ENCODE results near the gene ZNF543. TPM values are rescaled to one million over a fixed set of nuclear protein-coding genes. Genes with fewer than 3 reads are reported as not detected.

Gene ZNF543
- 6.5 and 7.1 TPM in 2 replicates for total RNA-seq (2014; rRNA removed)
- 1.3 TPM for polyA plus RNA-seq (2012)

GRCh38 chr19:57320180-57321084 lies at the start of gene ZNF543:
Gene ZNF543, plus strand, starts transcription at chr19:57320472. Its CDS starts 382 bp downstream, at chr19:57320854.
- DNase-seq (ENCODE audit: low read depth) = peak; percentile 95

GRCh38 chr19:57271280-57271679 lies 49.0 kb upstream of the ZNF543 start:
- DNase-seq (ENCODE audit: low read depth) = no peak

- no peak for DNase-seq (ENCODE audit: low read depth)
Measured at GRCh38 chr19:57273014-57273413, 47.3 kb upstream of the ZNF543 start.

- no peak for DNase-seq (ENCODE audit: low read depth)
Measured at GRCh38 chr19:57276430-57276829, 43.8 kb upstream of the ZNF543 start.

GRCh38 chr19:57278481-57278880 lies 41.8 kb upstream of the ZNF543 start:
- DNase-seq (ENCODE audit: low read depth) = peak; percentile 18

- peak; percentile 93 for DNase-seq (ENCODE audit: low read depth)
Measured at GRCh38 chr19:57279418-57280164, 40.7 kb upstream of the ZNF543 start.

GRCh38 chr19:57280165-57280961 lies 39.9 kb upstream of the ZNF543 start, which contains the start of gene ZNF460:
Gene ZNF460, plus strand, starts transcription at chr19:57280485. Its CDS starts 322 bp downstream, at chr19:57280807.
- DNase-seq (ENCODE audit: low read depth) = peak; percentile 97

- DNase-seq (ENCODE audit: low read depth) = no peak
Measured at GRCh38 chr19:57280962-57281400, 39.3 kb upstream of the ZNF543 start.

GRCh38 chr19:57282011-57282643 lies 38.1 kb upstream of the ZNF543 start:
- DNase-seq (ENCODE audit: low read depth) = no peak

GRCh38 chr19:57288373-57288772 lies 31.9 kb upstream of the ZNF543 start:
- no peak for DNase-seq (ENCODE audit: low read depth)

GRCh38 chr19:57290970-57291369 lies 29.3 kb upstream of the ZNF543 start:
- no peak for DNase-seq (ENCODE audit: low read depth)

GRCh38 chr19:57292547-57292946 lies 27.7 kb upstream of the ZNF543 start:
- no peak for DNase-seq (ENCODE audit: low read depth)

GRCh38 chr19:57293719-57294118 lies 26.6 kb upstream of the ZNF543 start:
- DNase-seq (ENCODE audit: low read depth) = no peak

- DNase-seq (ENCODE audit: low read depth) = peak; percentile 99
Measured at GRCh38 chr19:57302020-57302465, 18.2 kb upstream of the ZNF543 start.

GRCh38 chr19:57302727-57303401 lies 17.4 kb upstream of the ZNF543 start:
- DNase-seq (ENCODE audit: low read depth) = no peak

GRCh38 chr19:57305056-57305455 lies 15.2 kb upstream of the ZNF543 start:
- DNase-seq (ENCODE audit: low read depth) = no peak

- DNase-seq (ENCODE audit: low read depth) = no peak
Measured at GRCh38 chr19:57308514-57308913, 11.8 kb upstream of the ZNF543 start.

- DNase-seq (ENCODE audit: low read depth) = no peak
Measured at GRCh38 chr19:57310792-57311191, 9.5 kb upstream of the ZNF543 start.

- no peak for DNase-seq (ENCODE audit: low read depth)
Measured at GRCh38 chr19:57314146-57314545, 6.1 kb upstream of the ZNF543 start.

GRCh38 chr19:57317503-57317902 lies 2.8 kb upstream of the ZNF543 start:
- peak; percentile 16 for DNase-seq (ENCODE audit: low read depth)

- no peak for DNase-seq (ENCODE audit: low read depth)
Measured at GRCh38 chr19:57319869-57320179, 448 bp upstream of the ZNF543 start.

Data from LHCN-M2 (cell line).